IPS DF 19.7 (cell line): ENCODE results near the gene SLC15A1.
"Not testable (repeated sequence)": the region's sequence is repeated elsewhere in the genome, so short reads cannot be mapped to it uniquely, and the experiment has no call there.

ENCODE experiments used
- DNase-seq: peaks from one replicate; pipeline ENCODE4 v3.0.0-alpha.2; 2013; ENCODE audit warnings: low read depth, low spot score

SLC15A1 gene

DNA sequence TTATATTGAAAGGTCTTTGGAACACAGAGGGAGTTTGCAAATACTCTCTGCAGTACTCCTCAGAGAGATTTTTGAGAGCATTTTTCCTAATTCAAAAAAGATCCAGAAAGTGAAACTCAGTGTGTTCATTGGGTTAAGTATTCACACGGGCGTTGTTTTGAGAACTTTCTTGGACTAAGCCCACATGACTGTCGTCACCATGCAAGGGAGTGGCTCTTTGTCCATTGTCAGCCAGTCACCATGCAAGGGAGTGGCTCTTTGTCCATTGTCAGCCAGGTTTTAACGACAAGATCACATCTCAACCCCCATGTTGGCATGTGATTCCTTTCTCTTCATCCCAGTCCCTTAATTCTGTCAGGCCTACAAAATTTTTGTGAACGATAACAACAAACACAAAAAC, 94.3 kb downstream of the SLC15A1 start:
- DNase-seq: no peak

DNA sequence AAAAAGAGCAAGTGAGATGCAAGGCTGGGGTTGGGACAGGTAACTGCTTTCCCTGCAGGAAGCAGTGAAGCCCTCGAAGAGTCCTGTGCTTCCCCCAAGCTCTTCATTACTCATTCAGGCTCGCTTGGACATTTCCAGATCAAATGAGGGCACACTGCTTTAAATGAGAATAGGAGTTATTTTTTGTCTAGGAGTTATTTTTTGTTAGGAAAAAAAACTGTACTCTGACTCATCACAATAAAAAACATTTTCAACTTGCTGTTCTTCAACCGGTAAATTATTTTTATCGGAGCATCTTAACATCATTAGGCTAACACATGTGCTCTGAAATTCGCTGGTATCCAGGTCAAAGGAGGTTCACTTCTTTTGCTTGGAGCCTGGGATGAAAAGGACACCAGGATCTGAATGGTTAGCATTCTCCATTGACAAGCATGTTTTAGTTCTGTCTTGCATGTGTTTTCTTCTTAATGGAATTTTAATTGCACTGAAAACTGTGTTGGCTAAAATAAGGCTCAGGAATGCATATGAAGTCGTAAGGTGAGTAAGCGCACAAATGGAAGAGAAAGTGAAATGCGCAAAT, 94.9 kb downstream of the SLC15A1 start:
- DNase-seq: no peak

DNA sequence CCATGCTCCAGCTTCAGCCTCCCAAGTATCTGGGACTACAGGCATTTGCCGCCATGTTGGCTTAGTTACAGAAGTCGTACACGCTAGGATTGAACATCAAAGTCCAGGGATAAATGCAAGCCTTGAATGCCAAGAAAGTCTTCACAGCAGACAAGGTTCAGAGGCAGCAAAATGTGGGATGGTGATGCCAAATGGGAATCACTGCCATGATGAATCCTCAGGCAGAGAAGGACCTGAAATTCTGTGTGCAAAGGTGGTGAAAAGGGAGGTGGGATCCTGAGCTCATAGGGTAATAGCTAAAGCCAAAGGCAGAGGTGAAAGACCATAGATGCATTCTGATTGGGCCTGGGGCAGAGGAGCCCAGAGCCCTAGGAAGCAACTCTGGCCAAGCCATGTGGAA, 96.2 kb downstream of the SLC15A1 start:
- DNase-seq: no peak

DNA sequence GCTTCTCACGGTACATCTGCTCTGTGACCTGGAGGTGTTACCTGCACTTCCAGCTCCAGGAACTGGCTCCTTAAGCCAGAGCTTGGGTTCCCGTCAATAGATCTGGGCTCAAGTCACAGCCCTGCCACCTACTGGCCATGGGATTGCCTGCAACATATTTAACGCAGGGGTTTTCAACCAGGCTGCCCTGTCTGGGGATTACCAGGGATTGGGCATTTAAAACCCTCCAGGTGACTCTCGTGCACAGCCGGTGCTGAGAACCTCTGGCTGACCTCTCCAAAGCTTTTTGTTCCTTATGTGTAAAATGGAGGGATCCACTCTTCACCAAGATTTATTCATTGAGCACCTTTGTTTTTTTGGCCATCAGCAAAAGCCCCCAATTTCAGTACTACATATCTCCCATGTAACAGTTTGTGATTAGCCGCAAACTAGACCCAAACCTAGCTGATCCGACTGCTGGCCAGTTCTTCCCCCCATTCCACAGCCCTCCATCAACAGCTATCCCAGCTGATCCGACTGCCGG, 98.9 kb downstream of the SLC15A1 start:
- peak; percentile 89 for DNase-seq

DNA sequence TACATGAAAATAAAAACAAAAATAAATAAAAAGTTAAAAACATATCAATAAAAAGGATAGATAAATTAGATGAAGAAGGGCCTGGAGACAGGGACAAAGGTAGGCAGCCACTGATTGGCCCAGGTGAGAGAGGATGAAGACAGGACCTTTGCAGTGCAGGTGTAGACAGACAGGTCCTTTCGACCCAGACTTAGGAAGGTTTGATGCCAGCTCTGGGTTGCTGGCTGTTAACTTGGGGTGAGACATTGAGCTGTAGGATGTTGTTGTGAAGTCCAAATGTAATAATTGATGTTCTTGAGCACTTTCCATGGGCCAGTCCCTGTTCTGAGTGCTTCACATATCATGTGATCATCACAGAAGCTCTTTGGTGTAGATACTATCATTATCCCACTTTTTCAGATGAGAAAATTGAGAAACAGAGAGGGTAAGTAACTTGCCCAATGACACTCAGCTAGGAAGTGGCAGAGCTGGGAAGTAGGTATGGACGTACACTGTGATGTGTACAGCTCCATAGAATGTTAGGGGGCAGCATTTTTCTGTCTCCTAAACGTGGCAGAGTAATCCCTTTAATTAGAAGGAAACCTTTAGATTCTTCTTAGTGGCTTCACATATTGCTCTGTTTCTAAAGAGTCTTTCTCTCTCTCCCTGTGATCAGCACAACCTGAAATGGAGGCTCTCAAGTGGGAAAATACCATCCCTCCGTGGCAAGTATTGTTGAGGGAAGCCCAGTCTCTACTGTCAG, 99.6 kb downstream of the SLC15A1 start:
- no peak for DNase-seq

DNA sequence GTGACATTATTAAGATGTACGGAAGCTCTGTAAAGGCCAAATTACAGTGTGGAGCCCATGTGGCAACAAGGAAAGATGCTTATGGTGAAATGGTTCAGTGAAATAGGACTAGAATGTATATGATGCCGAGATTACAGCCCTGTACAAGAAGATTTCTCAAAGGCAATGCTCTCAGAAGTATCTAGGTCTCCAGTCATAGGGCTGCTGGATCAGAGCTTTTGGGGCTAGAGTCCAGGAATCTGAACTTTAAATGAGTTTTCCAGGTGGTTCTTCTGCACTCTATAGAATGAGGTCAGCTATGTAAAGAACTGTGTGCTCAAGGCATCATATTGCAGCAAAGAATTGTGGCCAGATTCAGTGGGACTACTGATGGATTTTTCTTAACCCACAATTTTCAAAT, 100.2 kb downstream of the SLC15A1 start:
- DNase-seq: no peak

DNA sequence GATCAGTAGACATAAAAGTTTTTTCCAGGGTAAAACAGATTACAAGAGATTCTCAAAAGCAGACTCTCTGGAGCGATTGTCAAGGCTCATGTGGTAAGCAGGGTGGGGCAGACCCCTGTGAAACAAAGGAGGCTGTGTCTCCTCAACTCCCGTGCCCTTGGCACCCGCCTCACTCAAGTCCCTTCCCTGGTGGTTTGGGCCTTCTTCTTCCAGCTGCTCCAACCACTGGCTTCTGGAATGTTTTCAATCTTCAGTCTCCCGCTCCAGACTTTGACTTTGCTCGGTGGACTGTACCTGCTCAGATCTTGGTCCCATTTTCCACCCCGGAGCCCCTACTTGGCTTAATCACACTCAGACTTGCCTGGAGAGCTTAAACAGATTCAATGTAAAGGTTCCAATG, 100.7 kb downstream of the SLC15A1 start:
- no peak for DNase-seq

DNA sequence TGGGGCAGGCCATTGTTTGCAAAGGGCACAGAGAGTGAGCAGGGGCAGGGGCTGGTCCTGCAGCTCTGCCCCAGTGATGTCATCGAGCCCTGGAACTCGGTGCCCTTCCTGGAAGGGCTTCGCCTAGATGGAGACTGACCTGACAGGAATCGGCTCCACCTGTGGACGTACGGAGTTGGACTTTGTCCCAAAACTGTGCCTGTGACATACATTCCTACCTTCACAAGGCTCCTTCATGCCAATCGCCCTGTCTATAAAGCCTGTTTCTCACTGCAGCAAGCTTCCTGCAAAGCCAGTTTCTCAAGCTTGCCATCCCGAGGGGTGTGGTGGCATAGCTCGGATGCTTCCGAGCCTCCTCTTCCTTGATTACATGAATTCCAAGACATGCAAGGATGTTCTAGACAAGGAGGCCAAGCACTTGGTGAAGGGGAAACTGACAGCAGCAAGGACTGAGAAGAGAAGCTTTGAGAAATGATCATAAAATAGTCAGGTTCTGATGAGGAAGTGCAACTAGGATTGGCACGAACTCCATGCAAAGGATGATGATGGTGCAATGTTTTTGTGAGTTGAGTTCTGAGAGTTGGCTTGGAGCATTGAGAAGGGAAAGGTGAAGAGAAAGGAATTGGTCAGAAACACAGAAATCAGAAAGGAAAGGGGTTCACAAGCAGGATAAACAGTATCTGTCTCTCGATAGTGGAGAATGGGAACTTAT, 101.9 kb downstream of the SLC15A1 start:
- DNase-seq: no peak

DNA sequence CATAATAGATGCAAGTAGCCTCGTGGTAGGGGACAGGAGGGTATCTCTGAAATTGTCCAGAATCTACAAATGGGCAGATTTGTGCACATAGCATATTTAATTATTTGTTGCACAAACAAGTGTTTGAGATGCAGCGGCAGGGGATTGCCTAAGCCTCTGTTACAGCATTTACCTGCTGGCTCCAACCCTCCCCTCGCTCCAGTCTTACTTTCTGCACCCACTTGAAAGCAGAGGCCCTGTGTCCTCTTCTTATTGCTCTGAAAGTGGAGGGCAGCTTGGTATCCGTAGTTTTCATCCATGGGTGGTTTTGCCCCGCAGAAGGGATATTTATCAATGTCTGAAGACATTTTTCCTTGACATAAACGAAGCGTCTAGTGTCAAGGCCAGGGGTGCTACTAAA, 102.6 kb downstream of the SLC15A1 start:
- DNase-seq: no peak

DNA sequence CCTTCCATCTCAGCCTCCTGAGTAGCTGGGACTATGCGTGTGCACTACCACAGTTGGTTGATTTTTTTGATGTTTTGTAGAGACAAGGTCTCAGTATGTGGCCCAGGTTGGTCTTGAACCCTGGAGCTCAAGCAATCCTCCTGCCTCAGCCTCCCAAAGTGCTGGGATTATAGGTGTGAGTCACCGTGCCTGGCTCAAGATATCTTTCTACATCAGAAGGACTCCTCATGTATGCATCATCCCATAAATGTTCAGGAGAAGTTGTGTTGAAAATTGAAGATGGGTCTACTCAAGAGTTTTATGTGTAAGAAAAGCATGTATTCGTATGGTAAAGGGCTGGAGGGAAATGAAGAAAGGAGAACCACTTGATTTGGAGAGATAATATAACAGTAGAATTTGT, 103.8 kb downstream of the SLC15A1 start:
- no peak for DNase-seq

DNA sequence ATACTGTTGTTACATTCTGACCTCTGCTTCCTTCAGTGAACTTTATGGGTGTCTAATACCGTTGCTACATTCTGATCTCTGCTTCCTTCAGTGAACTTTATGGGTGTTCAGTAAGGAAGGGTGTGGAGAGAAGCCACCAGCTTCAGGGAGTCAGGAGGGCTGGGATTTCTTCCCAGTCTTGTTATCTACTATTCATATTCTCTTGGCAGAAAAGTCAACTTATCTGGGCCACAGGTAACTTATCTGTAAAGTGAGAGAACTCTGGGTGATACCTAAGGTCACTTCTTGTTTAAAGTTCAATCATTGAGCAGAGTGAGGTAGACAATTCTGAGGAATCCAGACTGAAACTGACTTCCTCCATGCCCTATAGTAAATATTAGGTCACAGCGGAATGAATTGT, 104.3 kb downstream of the SLC15A1 start:
- no peak for DNase-seq

DNA sequence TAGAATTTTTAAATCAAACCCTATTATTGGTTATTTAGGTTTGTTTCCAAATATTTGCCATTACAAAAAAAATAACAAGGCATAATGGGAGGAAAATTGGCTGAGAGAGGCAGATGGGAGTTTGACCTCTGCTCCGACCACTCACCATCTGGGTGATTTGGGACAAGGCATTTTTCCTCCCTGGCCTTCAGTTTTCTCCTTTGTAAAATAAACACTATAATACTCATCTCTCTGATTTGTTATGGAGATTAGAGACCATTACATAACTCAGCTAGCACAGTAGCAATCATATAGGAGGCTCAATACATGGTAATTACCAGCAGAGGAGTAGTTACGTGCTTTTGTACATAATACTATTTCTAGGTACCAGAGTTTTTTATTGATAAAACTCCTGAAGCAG, 105.4 kb downstream of the SLC15A1 start:
- no peak for DNase-seq

DNA sequence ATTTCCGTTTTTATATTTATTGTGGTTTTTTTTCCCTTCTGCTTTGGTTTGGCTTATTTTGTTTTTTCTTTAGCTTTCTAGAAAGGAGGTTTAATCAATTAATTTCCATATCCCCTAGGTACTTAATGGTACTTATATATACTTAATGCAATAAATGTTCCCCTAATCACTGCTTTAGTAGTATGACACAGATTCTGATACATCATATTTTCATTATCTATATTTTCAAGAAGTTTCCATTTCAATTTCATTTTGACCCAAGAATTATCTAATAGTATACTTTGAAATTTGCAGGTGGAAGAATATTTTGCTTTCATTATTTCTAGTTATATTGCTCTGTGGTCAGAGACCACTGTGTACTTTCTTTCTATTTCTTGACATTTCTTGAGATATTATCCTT, 109.0 kb downstream of the SLC15A1 start:
- DNase-seq: no peak

DNA sequence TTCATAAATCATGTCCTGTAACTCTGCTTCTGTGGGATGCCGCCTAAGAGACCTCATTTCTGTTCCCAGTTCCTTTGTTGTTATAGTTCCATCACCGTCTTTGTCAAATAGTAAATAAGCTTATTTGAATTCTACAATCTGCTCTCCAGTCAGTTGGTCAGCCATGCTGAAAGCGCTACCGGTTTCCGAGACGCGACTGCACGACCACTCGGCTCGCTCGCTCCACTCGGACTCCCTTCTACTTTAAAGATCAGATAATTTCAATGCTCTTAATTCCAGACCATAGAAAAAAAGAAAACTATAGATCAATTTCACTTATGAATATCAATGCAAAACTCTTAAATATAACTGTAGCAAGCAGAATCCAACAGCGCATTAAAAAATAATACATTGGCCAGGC, 111.4 kb downstream of the SLC15A1 start:
- DNase-seq: no peak

DNA sequence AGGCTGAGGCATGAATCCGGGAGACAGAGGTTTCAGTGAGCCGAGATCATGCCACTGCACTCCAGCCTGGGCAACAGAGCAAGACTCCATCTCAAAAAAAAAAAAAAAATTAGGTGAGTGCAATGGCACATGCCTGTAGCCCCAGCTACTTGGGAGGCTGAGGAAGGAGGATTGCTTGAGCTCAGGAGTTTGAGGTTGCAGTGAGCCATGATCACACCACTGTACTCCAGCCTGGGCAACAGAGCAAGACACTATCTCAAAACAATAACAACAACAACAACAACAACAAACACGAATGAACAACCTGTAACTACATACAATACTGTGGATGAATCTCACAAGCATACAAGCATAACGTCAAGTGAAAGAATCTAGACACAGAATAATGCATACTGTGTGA, 112.7 kb downstream of the SLC15A1 start:
- not testable (repeated sequence) for DNase-seq

DNA sequence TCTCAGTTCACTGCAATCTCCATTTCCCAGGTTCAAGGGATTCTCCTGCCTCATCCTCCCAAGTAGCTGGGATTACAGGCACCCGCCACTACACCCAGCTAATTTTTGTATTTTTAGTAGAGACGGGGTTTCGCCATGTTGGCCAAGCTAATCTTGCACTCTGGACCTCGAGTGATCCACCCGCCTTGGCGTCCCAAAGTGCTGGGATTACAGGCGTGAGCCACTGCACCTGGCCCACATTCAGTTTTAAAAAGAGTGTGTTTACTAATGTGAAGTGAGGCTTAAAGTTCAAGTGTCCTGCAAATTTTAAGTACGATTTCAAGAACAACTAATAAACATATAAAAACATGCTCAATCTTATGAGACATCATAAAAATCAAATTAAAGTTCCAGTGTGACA, 114.1 kb downstream of the SLC15A1 start:
- not testable (repeated sequence) for DNase-seq
